ENCODE results near the gene SRC.

The SRC gene

GRCh38 chr20:37453288-37453687 lies 107.3 kb downstream of the SRC start:
- TF ChIP-seq, protein P1, sequence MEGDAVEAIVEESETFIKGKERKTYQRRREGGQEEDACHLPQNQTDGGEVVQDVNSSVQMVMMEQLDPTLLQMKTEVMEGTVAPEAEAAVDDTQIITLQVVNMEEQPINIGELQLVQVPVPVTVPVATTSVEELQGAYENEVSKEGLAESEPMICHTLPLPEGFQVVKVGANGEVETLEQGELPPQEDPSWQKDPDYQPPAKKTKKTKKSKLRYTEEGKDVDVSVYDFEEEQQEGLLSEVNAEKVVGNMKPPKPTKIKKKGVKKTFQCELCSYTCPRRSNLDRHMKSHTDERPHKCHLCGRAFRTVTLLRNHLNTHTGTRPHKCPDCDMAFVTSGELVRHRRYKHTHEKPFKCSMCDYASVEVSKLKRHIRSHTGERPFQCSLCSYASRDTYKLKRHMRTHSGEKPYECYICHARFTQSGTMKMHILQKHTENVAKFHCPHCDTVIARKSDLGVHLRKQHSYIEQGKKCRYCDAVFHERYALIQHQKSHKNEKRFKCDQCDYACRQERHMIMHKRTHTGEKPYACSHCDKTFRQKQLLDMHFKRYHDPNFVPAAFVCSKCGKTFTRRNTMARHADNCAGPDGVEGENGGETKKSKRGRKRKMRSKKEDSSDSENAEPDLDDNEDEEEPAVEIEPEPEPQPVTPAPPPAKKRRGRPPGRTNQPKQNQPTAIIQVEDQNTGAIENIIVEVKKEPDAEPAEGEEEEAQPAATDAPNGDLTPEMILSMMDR (IDR thresholded peaks at IDR 0.05; ENCODE audit: control insufficient read depth, insufficient read depth, low read depth, low read length, missing control alignments), result no peak
- DNase-seq (ENCODE audit: low read depth), result no peak
- no peak overlapping the region for H3K4me3 ChIP-seq (ENCODE audit: control insufficient read depth, low read depth, low read length)

- no peak for DNase-seq (ENCODE audit: low read depth)
- TF ChIP-seq, protein P1 (IDR thresholded peaks at IDR 0.05; ENCODE audit: control insufficient read depth, insufficient read depth, low read depth, low read length, missing control alignments), result no peak
- no peak overlapping the region for H3K4me3 ChIP-seq (ENCODE audit: control insufficient read depth, low read depth, low read length)
Observed at GRCh38 chr20:37453836-37454235, 107.9 kb downstream of the SRC start.

DNA sequence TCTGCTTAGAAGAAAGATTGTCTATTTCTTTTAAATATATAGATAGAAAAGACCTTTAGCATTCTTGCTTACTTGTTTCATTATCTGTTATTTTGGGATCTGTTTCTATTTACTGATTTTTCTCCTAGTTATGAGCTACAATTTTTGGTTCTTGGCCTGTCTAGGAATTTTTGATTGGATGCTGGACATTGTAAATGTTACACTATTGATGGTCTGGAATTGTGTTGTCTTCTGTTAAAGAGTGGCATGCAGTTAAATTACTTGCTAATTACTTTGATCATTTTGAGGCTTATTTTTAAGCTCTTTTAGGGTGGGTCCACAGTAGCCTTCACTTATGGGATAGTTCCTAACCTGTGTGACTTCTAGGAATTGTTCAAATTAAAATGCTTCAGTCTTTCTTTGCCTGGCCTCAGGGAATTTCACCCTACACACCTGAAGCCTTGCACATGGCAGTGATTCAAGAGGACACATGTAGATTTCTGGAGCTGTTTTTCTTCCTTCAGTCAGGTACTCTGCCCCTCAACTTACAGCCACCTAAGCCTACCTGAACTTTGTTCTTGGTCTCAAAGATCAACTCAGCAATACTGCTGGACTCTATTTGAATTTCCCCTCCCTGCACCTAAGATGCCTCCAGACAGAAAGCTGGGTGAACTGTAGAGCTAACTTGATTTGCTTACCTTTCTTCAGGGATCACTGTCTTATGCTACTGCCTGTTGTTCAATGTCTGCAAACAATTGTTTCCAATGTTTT lies 108.9 kb downstream of the SRC start:
- no peak for DNase-seq (ENCODE audit: low read depth)
- TF ChIP-seq, protein P1 (IDR thresholded peaks at IDR 0.05; ENCODE audit: control insufficient read depth, insufficient read depth, low read depth, low read length, missing control alignments), result no peak
- H3K4me3 ChIP-seq (ENCODE audit: control insufficient read depth, low read depth, low read length), result no peak overlapping the region

Data from AG09309 (cell line).